GM12878 (cell line): ENCODE measurements around the gene OR51B4.

Experiments used
- HDGF ChIP-seq: fragments of 450-650 bp; IDR thresholded peaks from 2 replicates; pipeline ENCODE4 v1.6.1; 2016; ENCODE audit warnings: antibody characterized with exemption
- MYB ChIP-seq: fragments of 150-350 bp; IDR thresholded peaks from 2 replicates; pipeline ENCODE4 v1.6.1; 2014; ENCODE audit warnings: mild to moderate bottlenecking, low read depth, low read length, borderline replicate concordance
- SPI1 ChIP-seq: IDR thresholded peaks from 2 replicates; pipeline ENCODE4 v1.6.1; 2011; ENCODE audit warnings: low read depth, mild to moderate bottlenecking, low read length, moderate library complexity, borderline replicate concordance; ENCODE audit not compliant: insufficient read depth
- ZNF24 ChIP-seq: fragments of 450-650 bp; IDR thresholded peaks from 2 replicates; pipeline ENCODE4 v1.6.1; 2017; ENCODE audit warnings: antibody characterized with exemption, mild to moderate bottlenecking
- ZNF274 ChIP-seq: IDR thresholded peaks from one replicate; pipeline ENCODE4 v1.8.0; 2011; ENCODE audit not compliant: insufficient read length, insufficient read depth
- TF ChIP-seq, protein P1 (sequence below), 3 experiments: IDR thresholded peaks in 2 of 3; conservative IDR thresholded peaks in 1 of 3; 2 replicates each; pipeline ENCODE4 v1.5.1; 2011; ENCODE audit warnings: low read depth in 3 of 3, low read length in 3 of 3, mild to moderate bottlenecking in 3 of 3, control low read depth in 2 of 3, moderate library complexity in 2 of 3, inconsistent platforms in 1 of 3, mixed read lengths in 1 of 3; ENCODE audit not compliant: control insufficient read depth in 2 of 3, insufficient read depth in 1 of 3; ENCODE audit errors: extremely low read depth in 1 of 3
- TF ChIP-seq, protein P2 (sequence below): IDR thresholded peaks from 2 replicates; pipeline ENCODE4 v1.6.1; 2012; ENCODE audit warnings: low read depth, low read length, improper control_type of control experiment

DNA sequence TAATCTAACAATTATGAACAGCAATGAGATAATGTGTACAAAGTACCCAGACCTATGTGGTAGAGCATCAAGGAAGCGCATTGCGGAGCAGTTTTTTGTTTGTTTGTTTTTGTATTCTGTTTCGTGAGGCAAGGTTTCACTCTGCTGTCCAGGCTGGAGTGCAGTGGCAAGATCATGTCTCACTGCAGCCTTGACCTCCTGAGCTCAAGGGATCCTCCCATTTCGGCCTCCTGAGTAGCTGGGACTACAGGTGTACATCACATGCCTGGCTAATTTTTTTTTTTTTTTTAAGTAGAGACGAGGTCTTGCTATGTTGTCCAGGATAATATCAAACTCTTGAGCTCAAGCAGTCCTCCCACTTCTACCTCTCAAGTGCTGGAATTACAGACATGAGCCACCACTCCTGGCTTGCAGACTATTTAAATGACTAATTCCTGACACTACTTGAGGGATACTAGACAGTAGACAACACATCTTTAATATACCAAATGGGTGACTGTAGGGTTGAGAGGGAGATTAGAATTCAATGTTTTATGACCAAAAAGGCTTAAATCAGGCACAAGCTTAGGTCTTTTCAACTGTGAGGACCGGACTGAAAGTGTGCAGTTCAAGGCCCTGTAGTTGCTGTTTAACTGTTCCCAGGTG, 12.7 kb downstream of the OR51B4 start:
- TF ChIP-seq, protein P1, sequence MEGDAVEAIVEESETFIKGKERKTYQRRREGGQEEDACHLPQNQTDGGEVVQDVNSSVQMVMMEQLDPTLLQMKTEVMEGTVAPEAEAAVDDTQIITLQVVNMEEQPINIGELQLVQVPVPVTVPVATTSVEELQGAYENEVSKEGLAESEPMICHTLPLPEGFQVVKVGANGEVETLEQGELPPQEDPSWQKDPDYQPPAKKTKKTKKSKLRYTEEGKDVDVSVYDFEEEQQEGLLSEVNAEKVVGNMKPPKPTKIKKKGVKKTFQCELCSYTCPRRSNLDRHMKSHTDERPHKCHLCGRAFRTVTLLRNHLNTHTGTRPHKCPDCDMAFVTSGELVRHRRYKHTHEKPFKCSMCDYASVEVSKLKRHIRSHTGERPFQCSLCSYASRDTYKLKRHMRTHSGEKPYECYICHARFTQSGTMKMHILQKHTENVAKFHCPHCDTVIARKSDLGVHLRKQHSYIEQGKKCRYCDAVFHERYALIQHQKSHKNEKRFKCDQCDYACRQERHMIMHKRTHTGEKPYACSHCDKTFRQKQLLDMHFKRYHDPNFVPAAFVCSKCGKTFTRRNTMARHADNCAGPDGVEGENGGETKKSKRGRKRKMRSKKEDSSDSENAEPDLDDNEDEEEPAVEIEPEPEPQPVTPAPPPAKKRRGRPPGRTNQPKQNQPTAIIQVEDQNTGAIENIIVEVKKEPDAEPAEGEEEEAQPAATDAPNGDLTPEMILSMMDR (IDR thresholded peaks at IDR 0.05 in 2 of 3, conservative IDR thresholded peaks at IDR 0.05 in 1 of 3; ENCODE audit: control insufficient read depth in 2 of 3, extremely low read depth in 1 of 3, insufficient read depth in 1 of 3, low read depth in 3 of 3, low read length in 3 of 3) = no peak
- TF ChIP-seq SPI1 = no peak
- no peak for TF ChIP-seq ZNF24
- TF ChIP-seq ZNF274 = no peak
- TF ChIP-seq HDGF = no peak
- TF ChIP-seq, protein P2, sequence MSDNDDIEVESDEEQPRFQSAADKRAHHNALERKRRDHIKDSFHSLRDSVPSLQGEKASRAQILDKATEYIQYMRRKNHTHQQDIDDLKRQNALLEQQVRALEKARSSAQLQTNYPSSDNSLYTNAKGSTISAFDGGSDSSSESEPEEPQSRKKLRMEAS = no peak
- TF ChIP-seq MYB = no peak
